ENCODE data around the gene PPP3R1. TPM values are rescaled to one million over a fixed set of nuclear protein-coding genes. Genes with fewer than 3 reads are reported as not detected.

PPP3R1 gene
- total RNA-seq, 4 donors from 2014 or later = 9.2 to 32.2 (median 28.1) TPM

GRCh38 chr2:68226794-68227193 lies 25.5 kb downstream of the PPP3R1 start:
- no peak for DNase-seq
- intact Hi-C loops (cut with DNase I; ENCODE audit: low total_unique reads) (no loop called here), in situ Hi-C loops (cut with MboI; ENCODE audit: low pct_ligation_motif_present in 1 of 4, low pct_unique_long_range_greater_than_20kb in 1 of 4, low sequenced_read_pairs in 3 of 4) (no loop called here)
- 48 to 64% methylated on average over 2 of the region's 2 CpGs for WGBS, 2 donors (ENCODE audit: low coverage in 1 of 2)
- Histone ChIP-seq H3K4me3 (no peak overlapping the region), H3K36me3 (no peaks in the 10 kb centered on the region), H3K4me1 (peaks cover 0 to 77% (median 34%) of the 10 kb centered on the region in 4 donors), H3K27ac (peak overlapping the region in 3 of 4 donors; percentile 2 to 29 (median 9)), H3K9me3 (no peaks in the 10 kb centered on the region), H3K27me3 (no peaks in the 10 kb centered on the region)
- TF ChIP-seq POLR2A (IDR thresholded peaks at IDR 0.05) (no peak), CTCF (IDR thresholded peaks at IDR 0.05) (no peak), EP300 (IDR thresholded peaks at IDR 0.05; ENCODE audit: low read depth) (no peak), POLR2AphosphoS5 (IDR thresholded peaks at IDR 0.05) (no peak)

GRCh38 chr2:68225119-68225632 lies 27.2 kb downstream of the PPP3R1 start:
- peak; percentile 37 for DNase-seq
- Histone ChIP-seq H3K27ac (peak overlapping the region in 3 of 4 donors; percentile 8 to 28 (median 13)), H3K36me3 (no peaks in the 10 kb centered on the region), H3K9me3 (no peaks in the 10 kb centered on the region), H3K4me1 (peaks cover 0 to 67% (median 26%) of the 10 kb centered on the region in 4 donors), H3K4me3 (no peak overlapping the region), H3K27me3 (no peaks in the 10 kb centered on the region)
- WGBS, 2 donors (ENCODE audit: low coverage in 1 of 2) = 6 to 17% methylated on average over 1 to 2 of the region's 2 CpGs
- in situ Hi-C loops (cut with MboI; ENCODE audit: low pct_ligation_motif_present in 1 of 4, low pct_unique_long_range_greater_than_20kb in 1 of 4, low sequenced_read_pairs in 3 of 4) = no loop called here
- intact Hi-C loops (cut with DNase I; ENCODE audit: low total_unique reads) = no loop called here
- TF ChIP-seq POLR2AphosphoS5 (IDR thresholded peaks at IDR 0.05) (no peak), EP300 (IDR thresholded peaks at IDR 0.05; ENCODE audit: low read depth) (no peak), CTCF (IDR thresholded peaks at IDR 0.05) (peak in 1 of 5 experiments; percentile 14), POLR2A (IDR thresholded peaks at IDR 0.05) (no peak)

GRCh38 chr2:68223419-68223818 lies 28.9 kb downstream of the PPP3R1 start:
- no peak for DNase-seq
- TF ChIP-seq POLR2A (IDR thresholded peaks at IDR 0.05) = no peak
- no peak for TF ChIP-seq EP300 (IDR thresholded peaks at IDR 0.05; ENCODE audit: low read depth)
- TF ChIP-seq CTCF (IDR thresholded peaks at IDR 0.05) = no peak
- no peak for TF ChIP-seq POLR2AphosphoS5 (IDR thresholded peaks at IDR 0.05)
- in situ Hi-C loops (cut with MboI; ENCODE audit: low pct_ligation_motif_present in 1 of 4, low pct_unique_long_range_greater_than_20kb in 1 of 4, low sequenced_read_pairs in 3 of 4) (no loop called here), intact Hi-C loops (cut with DNase I; ENCODE audit: low total_unique reads) (no loop called here)
- H3K4me1 ChIP-seq = peaks cover 0 to 73% (median 31%) of the 10 kb centered on the region in 4 donors
- H3K27me3 ChIP-seq = no peaks in the 10 kb centered on the region
- no peak overlapping the region for H3K4me3 ChIP-seq
- no peak overlapping the region for H3K27ac ChIP-seq
- H3K9me3 ChIP-seq = no peaks in the 10 kb centered on the region
- 39 to 51% methylated on average over 2 of the region's 2 CpGs for WGBS, 2 donors (ENCODE audit: low coverage in 1 of 2)
- no peaks in the 10 kb centered on the region for H3K36me3 ChIP-seq

- peaks cover 0 to 75% (median 30%) of the 10 kb centered on the region in 4 donors for H3K4me1 ChIP-seq
- no peaks in the 10 kb centered on the region for H3K36me3 ChIP-seq
- no peaks in the 10 kb centered on the region for H3K27me3 ChIP-seq
- 92% methylated on average over 1 of the region's 1 CpG for WGBS, 2 donors (ENCODE audit: low coverage in 1 of 2)
- no peak overlapping the region for H3K4me3 ChIP-seq
- in situ Hi-C loops (cut with MboI; ENCODE audit: low pct_ligation_motif_present in 1 of 4, low pct_unique_long_range_greater_than_20kb in 1 of 4, low sequenced_read_pairs in 3 of 4) = no loop called here
- no peak for TF ChIP-seq POLR2A (IDR thresholded peaks at IDR 0.05)
- no peak for TF ChIP-seq POLR2AphosphoS5 (IDR thresholded peaks at IDR 0.05)
- TF ChIP-seq EP300 (IDR thresholded peaks at IDR 0.05; ENCODE audit: low read depth) = no peak
- no peak for TF ChIP-seq CTCF (IDR thresholded peaks at IDR 0.05)
- DNase-seq = no peak
- intact Hi-C loops (cut with DNase I; ENCODE audit: low total_unique reads) = no loop called here
- no peak overlapping the region for H3K27ac ChIP-seq
- H3K9me3 ChIP-seq = no peaks in the 10 kb centered on the region
Observed at GRCh38 chr2:68222287-68222686, 30.0 kb downstream of the PPP3R1 start.
